Neural progenitor cell (in vitro differentiated cells): ENCODE results near the gene TUBG2. TPM values are rescaled to one million over a fixed set of nuclear protein-coding genes. Genes with fewer than 3 reads are reported as not detected.
"Not testable (repeated sequence)": the region's sequence is repeated elsewhere in the genome, so short reads cannot be mapped to it uniquely, and the experiment has no call there.

ENCODE experiments used
- DNase-seq: peaks from one replicate; pipeline ENCODE4 v3.0.0-alpha.2; 2016; ENCODE audit warnings: low spot score
- H2AFZ ChIP-seq: fragments of 200-600 bp; sonication (generic); replicated peaks from 2 replicates; pipeline ENCODE4 v1.6.1; 2016; ENCODE audit warnings: antibody characterized with exemption
- H3F3A ChIP-seq: fragments of 200-600 bp; sonication (generic); 2 replicates; pipeline ENCODE4 v1.6.1; 2016; ENCODE audit warnings: antibody characterized with exemption, low read depth
- H3K27ac ChIP-seq: fragments of 200-600 bp; sonication (generic); 2 replicates; pipeline ENCODE4 v1.5.1; 2016; ENCODE audit warnings: mild to moderate bottlenecking
- H3K27me3 ChIP-seq: fragments of 200-600 bp; sonication (generic); 2 replicates; pipeline ENCODE4 v1.6.1; 2016; ENCODE audit warnings: mild to moderate bottlenecking, moderate library complexity
- H3K36me3 ChIP-seq: fragments of 200-600 bp; sonication (generic); 2 replicates; pipeline ENCODE4 v1.5.1; 2016
- H3K4me1 ChIP-seq: fragments of 200-600 bp; sonication (generic); 2 replicates; pipeline ENCODE4 v1.6.1; 2016; ENCODE audit warnings: mixed run types
- H3K4me2 ChIP-seq: fragments of 200-600 bp; sonication (generic); 2 replicates; pipeline ENCODE4 v1.6.1; 2016
- H3K4me3 ChIP-seq: fragments of 200-600 bp; sonication (generic); 2 replicates; pipeline ENCODE4 v1.5.1; 2016
- H3K79me2 ChIP-seq: fragments of 200-600 bp; sonication (generic); 2 replicates; pipeline ENCODE4 v1.6.1; 2016; ENCODE audit warnings: low read depth
- H3K9ac ChIP-seq: fragments of 200-600 bp; sonication (generic); 2 replicates; pipeline ENCODE4 v1.6.1; 2016
- H3K9me3 ChIP-seq: fragments of 200-600 bp; sonication (generic); 2 replicates; pipeline ENCODE4 v1.5.1; 2016; ENCODE audit warnings: low read depth
- H4K20me1 ChIP-seq: fragments of 200-600 bp; sonication (generic); 2 replicates; pipeline ENCODE4 v1.6.1; 2016; ENCODE audit warnings: low read depth
- H3K27ac Mint-ChIP-seq: 3 replicates; pipeline ENCODE4 v1.8.0; 2021; ENCODE audit warnings: mixed read lengths
- H3K27me3 Mint-ChIP-seq: 2 replicates; pipeline ENCODE4 v1.8.0; 2022; ENCODE audit warnings: low read depth, mild to moderate bottlenecking, inconsistent platforms, moderate library complexity, mixed read lengths; ENCODE audit not compliant: insufficient read depth
- H3K36me3 Mint-ChIP-seq: 3 replicates; pipeline ENCODE4 v1.8.0; 2021; ENCODE audit warnings: mixed read lengths
- H3K4me1 Mint-ChIP-seq: 3 replicates; pipeline ENCODE4 v1.8.0; 2021; ENCODE audit warnings: mixed read lengths
- H3K4me3 Mint-ChIP-seq: 3 replicates; pipeline ENCODE4 v1.8.0; 2021; ENCODE audit warnings: mild to moderate bottlenecking, moderate library complexity, mixed read lengths
- H3K9me3 Mint-ChIP-seq: 3 replicates; pipeline ENCODE4 v1.8.0; 2020; ENCODE audit warnings: mixed read lengths
- CTCF ChIP-seq: fragments of 200-600 bp; sonication (generic); IDR thresholded peaks from 2 replicates; pipeline ENCODE4 v1.5.1; 2017; ENCODE audit warnings: antibody characterized with exemption, mild to moderate bottlenecking
- EZH2 ChIP-seq: fragments of 200-600 bp; sonication (generic); IDR thresholded peaks from 2 replicates; pipeline ENCODE4 v1.6.1; 2017; ENCODE audit warnings: antibody characterized with exemption, mild to moderate bottlenecking, moderate library complexity
- EZH2phosphoT487 ChIP-seq: fragments of 200-600 bp; sonication (generic); IDR thresholded peaks from 2 replicates; pipeline ENCODE4 v1.6.1; 2017; ENCODE audit warnings: antibody characterized with exemption
- total RNA-seq: library from RNA; depleted of rRNA; stranded (reverse); fragments of >200 nt; gene quantifications from 2 replicates; pipeline ENCODE4 v1.2.3, GENCODE V29; 2015; ENCODE audit warnings: low replicate concordance

TUBG2 gene
- total RNA-seq, 1 donor from 2014 or later: 12.8 TPM

- Histone ChIP-seq H3K4me1 (peaks cover 4% of the 10 kb centered on the region), H3K27ac (no peak overlapping the region), H3K4me3 (no peak overlapping the region), H3K9ac (no peak overlapping the region), H2AFZ (no peak overlapping the region), H3K79me2 (no peaks in the 10 kb centered on the region), H3K27me3 (no peaks in the 10 kb centered on the region), H4K20me1 (peaks cover 4% of the 10 kb centered on the region), H3K4me2 (no peak overlapping the region), H3K36me3 (no peaks in the 10 kb centered on the region), H3F3A (peaks cover 4% of the 10 kb centered on the region), H3K9me3 (no peaks in the 10 kb centered on the region)
- H3K27ac Mint-ChIP-seq: no peak overlapping the region
- H3K4me3 Mint-ChIP-seq: peak overlapping the region; percentile 81
- peaks cover 3% of the 10 kb centered on the region for H3K27me3 Mint-ChIP-seq
- DNase-seq: no peak
- H3K4me1 Mint-ChIP-seq: peaks cover 14% of the 10 kb centered on the region
- TF ChIP-seq CTCF (no peak), EZH2 (no peak), EZH2phosphoT487 (no peak)
- H3K36me3 Mint-ChIP-seq: peaks cover 18% of the 10 kb centered on the region
- no peaks in the 10 kb centered on the region for H3K9me3 Mint-ChIP-seq
Measured at GRCh38 chr17:42660692-42661345, 1.7 kb downstream of the TUBG2 start.

GRCh38 chr17:42665581-42666001 is 6.5 kb downstream of the TUBG2 start:
- Histone ChIP-seq H3K36me3 (no peaks in the 10 kb centered on the region), H3K4me3 (no peak overlapping the region), H3K4me1 (peaks cover 11% of the 10 kb centered on the region), H3F3A (peaks cover 19% of the 10 kb centered on the region), H3K27me3 (peaks cover 5% of the 10 kb centered on the region), H2AFZ (no peak overlapping the region), H3K79me2 (no peaks in the 10 kb centered on the region), H3K9me3 (no peaks in the 10 kb centered on the region), H3K27ac (no peak overlapping the region), H3K9ac (no peak overlapping the region), H3K4me2 (no peak overlapping the region), H4K20me1 (peaks cover 8% of the 10 kb centered on the region)
- no peaks in the 10 kb centered on the region for H3K9me3 Mint-ChIP-seq
- H3K4me1 Mint-ChIP-seq: peaks cover 13% of the 10 kb centered on the region
- TF ChIP-seq EZH2 (no peak), EZH2phosphoT487 (no peak), CTCF (no peak)
- H3K4me3 Mint-ChIP-seq: no peak overlapping the region
- H3K27ac Mint-ChIP-seq: no peak overlapping the region
- DNase-seq: no peak
- H3K36me3 Mint-ChIP-seq: peaks cover 36% of the 10 kb centered on the region
- peaks cover 7% of the 10 kb centered on the region for H3K27me3 Mint-ChIP-seq

GRCh38 chr17:42666126-42666525 is 7.0 kb downstream of the TUBG2 start:
- peaks cover 24% of the 10 kb centered on the region for H3F3A ChIP-seq
- H3K27ac Mint-ChIP-seq, H3K27ac ChIP-seq: not testable (repeated sequence)

More at GRCh38 chr17:42666126-42666525, 7.0 kb downstream of the TUBG2 start:
- H3K4me3 Mint-ChIP-seq, DNase-seq, H3K4me3 ChIP-seq, H2AFZ ChIP-seq, H3K4me2 ChIP-seq, H3K36me3 ChIP-seq, H3K9me3 ChIP-seq, H3K79me2 ChIP-seq, H3K9ac ChIP-seq, H3K9me3 Mint-ChIP-seq, H3K27me3 Mint-ChIP-seq: not testable (repeated sequence)
- Histone ChIP-seq H3K27me3 (peaks cover 10% of the 10 kb centered on the region), H4K20me1 (peaks cover 13% of the 10 kb centered on the region), H3K4me1 (peaks cover 11% of the 10 kb centered on the region)
- Mint-ChIP-seq H3K36me3 (peaks cover 36% of the 10 kb centered on the region), H3K4me1 (peaks cover 15% of the 10 kb centered on the region)
